ENCODE results near the gene NELFCD.
A peak's percentile ranks its signal among the peaks of the same experiment; 100 is the strongest.
"Not testable (repeated sequence)": the region's sequence is repeated elsewhere in the genome, so short reads cannot be mapped to it uniquely, and the experiment has no call there.

The NELFCD gene

GRCh38 chr20:59023616-59024015, 42.6 kb downstream of the NELFCD start:
- DNase-seq (ENCODE audit: low read depth in 4 of 4, low spot score in 1 of 4) = no peak

DNA sequence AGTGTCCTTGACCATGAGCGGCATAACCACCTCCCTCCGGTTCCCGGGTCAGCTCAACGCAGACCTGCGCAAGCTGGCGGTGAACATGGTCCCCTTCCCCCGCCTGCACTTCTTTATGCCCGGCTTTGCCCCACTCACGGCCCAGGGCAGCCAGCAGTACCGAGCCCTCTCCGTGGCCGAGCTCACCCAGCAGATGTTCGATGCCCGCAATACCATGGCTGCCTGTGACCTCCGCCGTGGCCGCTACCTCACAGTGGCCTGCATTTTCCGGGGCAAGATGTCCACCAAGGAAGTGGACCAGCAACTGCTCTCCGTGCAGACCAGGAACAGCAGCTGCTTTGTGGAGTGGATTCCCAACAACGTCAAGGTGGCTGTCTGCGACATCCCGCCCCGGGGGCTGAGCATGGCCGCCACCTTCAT, 43.1 kb downstream of the NELFCD start:
- no peak for DNase-seq (ENCODE audit: low read depth in 4 of 4, low spot score in 1 of 4)

GRCh38 chr20:59025086-59025485, 44.0 kb downstream of the NELFCD start:
- DNase-seq (ENCODE audit: low read depth in 4 of 4, low spot score in 1 of 4) = no peak

- DNase-seq (ENCODE audit: low read depth in 4 of 4, low spot score in 1 of 4) = no peak
These were observed 44.5 kb downstream of the NELFCD start for GRCh38 chr20:59025511-59025910.

DNA sequence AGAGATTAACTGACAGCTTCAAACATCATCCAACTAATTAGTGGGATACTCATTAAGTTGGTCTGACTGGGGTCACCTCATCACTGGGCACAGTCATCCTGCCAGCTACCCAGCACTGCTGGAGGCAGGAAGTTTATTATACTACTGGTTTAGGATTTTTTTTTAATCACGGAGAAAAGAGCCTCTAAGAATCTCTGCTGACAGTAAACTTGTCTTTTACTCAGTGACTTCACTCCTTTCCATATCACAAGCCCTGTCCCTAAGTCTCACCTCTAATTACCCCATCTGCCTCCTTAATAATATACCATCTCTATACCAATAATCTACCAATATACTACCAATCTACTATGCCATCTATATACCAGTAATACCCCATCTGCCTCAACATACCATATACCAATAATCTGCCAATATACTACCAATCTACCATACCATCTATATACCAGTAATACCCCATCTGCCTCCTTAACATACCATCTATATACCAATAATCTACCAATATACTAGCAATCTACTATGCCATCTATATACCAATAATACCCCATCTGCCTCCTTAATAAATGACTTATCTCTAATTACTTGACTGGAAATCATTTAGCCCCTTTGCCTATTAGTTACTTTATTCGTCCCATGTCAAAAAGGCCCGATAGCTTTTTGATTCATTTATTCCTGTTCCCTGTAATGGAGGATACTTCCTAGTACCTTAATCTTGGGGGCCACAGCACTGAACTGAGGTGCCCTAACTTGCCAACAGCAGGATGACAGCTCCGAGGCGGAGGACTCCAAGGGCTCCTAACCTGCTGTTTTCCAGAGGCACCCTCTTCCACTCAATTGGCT, 46.1 kb downstream of the NELFCD start:
- no peak for DNase-seq (ENCODE audit: low read depth in 4 of 4, low spot score in 1 of 4)

DNA sequence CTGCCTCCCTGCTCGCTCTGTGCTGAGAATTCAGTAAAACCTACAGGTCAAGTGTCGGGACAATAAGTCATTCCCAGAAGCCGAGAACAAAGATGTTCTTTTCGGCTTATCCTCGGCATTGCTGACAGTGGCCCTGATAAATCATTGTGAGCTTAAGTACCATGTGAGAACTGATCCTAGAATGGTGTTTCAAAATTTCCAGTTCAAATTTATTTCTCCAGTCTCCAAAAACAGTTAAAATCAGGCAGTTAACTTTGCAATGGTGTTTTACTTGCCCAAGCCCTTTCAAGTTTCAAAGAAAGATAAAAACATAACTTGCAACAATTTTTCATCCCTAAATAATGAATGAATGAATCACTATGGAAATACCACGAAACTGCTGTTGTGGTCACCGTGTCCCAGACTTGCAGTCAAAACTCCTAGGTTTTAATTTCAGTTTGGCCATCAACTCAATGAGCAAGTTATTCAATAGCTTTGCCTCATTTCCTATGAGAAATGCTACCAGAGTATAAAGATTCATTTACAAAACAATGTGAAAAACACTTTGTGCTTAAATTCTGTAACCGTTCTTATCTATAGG, 46.8 kb downstream of the NELFCD start:
- no peak for DNase-seq (ENCODE audit: low read depth in 4 of 4, low spot score in 1 of 4)

DNA sequence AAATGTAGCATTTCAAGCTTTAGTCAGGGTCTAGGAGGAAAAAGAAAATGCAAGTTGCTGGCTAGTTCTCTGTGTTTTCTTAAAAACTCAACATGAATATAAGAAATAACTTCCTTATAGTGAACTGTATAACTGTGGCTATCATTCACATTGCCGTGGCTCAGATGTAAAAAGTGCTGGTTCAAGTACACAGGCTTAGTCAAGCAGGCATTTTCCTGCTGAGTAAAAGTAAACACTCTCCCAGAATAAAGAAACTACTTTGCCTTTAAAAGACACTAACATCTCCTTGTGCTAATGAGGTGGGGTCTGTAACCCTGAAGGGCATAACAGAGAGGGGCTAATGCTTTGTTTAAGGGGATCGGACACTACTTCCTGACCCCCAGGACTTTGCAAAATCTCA, 47.8 kb downstream of the NELFCD start:
- DNase-seq (ENCODE audit: low read depth in 4 of 4, low spot score in 1 of 4) = no peak

- DNase-seq (ENCODE audit: low read depth in 4 of 4, low spot score in 1 of 4) = no peak
These were observed 50.0 kb downstream of the NELFCD start for GRCh38 chr20:59030911-59031563.

DNA sequence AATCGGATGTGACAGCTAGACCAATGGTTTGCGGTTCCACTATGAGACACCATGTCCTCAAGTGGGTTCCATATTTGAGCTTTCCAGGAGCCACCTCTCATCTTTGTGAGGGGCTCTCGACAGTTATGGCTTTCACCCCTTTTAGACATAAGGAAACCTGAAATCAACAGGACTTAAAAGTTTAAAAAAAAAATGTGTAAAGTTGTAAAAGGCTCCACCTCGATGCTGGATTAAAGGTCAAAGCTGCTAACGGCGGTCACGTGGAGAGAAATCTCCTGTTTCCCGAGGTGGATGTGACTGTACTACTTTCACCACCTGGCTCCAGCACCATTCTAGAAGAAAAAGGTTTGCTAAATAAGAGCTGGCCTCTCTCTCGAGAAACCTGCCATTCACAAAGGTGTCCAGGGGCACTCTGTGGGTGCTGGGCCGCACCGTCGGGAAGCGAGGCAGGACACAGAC, 50.5 kb downstream of the NELFCD start:
- DNase-seq (ENCODE audit: low read depth in 4 of 4, low spot score in 1 of 4) = no peak

GRCh38 chr20:59032023-59032712, 51.1 kb downstream of the NELFCD start, which contains the start of gene ATP5F1E:
Gene ATP5F1E, minus strand, starts transcription at chr20:59032335. Its CDS starts 84 bp downstream, at chr20:59032251.
- DNase-seq (ENCODE audit: low read depth in 4 of 4, low spot score in 1 of 4) = peak; percentile 89 to 95 (median 90)

- no peak for DNase-seq (ENCODE audit: low read depth in 4 of 4, low spot score in 1 of 4)
These were observed 51.6 kb downstream of the NELFCD start for GRCh38 chr20:59032713-59033059.

- DNase-seq (ENCODE audit: low read depth in 4 of 4, low spot score in 1 of 4) = no peak
These were observed 52.0 kb downstream of the NELFCD start for GRCh38 chr20:59033093-59033492.

DNA sequence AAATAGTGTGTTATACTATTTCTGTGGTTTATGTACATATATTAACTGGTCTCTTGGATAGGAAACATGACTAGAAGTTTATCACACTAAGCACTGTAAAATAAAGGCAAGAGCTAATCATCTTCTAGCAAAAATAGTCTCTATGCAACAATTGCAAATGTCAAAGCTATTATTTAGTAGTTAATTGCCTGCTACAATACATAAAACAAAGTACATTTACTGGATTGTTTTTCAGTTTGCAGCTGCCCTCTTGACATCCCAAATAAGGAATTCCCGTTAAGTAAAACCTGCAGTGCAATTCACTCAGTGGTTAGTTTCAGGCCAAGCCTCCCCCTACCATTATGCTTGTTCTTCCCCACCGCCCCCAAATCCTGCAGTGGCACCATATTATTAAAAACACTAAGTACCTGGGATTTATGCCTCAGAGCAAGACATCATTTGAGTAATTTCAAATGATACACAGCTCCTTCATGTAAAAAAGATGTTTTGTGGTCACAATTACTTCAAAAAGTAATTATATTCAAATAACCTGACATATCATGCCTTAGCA, 52.6 kb downstream of the NELFCD start:
- no peak for DNase-seq (ENCODE audit: low read depth in 4 of 4, low spot score in 1 of 4)

DNA sequence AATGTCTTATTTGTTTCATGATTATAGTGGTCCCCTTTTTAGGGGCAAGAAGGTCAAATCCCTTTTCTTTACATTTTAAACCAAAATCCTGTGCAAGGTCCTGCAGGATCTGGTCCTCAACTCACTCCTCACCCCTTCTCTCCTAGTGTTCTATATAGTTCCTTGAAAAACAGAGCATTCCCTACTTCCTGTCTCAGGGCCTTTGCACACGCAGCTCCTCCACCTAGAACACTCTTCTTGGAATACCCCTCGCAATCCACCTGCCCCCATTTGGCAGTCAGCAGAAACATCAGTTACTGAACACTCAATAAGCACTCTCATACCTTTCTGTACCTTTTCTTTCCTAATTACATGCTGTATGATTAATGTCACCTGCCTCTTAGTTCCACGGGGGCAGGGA, 54.3 kb downstream of the NELFCD start:
- DNase-seq (ENCODE audit: low read depth in 4 of 4, low spot score in 1 of 4) = no peak

DNA sequence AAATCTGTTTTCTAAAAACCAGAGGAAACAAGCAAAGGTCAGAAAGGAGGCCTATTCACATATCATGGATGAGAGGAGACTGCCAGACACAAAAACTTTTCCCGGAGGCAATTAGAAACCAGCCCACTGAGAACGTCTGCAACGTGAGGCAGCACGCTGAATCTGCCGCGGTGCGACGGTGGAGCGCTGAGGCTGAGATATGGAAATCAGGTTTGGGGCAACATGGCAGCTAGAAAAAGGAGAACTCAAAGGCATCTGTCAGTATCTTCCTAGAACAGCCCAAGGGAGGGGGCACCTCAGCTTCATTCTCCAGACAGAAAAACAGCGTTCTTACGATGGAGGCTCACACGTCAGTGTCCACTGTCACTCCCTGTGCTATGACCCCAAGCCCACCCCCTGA, 56.3 kb downstream of the NELFCD start:
- DNase-seq (ENCODE audit: low read depth in 4 of 4, low spot score in 1 of 4) = no peak

DNA sequence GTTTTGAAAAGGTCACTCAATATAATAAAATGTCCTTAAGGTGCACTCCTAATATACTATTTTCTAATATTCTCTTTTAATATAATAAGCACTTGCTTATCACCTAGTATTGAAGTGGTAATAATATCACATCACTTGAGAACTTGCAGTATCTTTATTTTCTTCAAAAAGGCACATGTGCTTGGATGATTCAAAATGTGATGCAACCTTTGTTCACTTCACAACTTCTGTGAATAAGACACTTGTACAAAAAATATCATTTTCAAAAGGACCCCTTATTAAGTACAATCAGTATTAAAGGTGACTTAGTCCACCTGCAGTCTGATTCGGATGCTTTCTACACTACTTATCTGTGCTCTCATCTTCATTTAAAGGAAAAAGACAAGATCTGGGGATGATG, 58.2 kb downstream of the NELFCD start:
- DNase-seq (ENCODE audit: low read depth in 4 of 4, low spot score in 1 of 4) = no peak

- DNase-seq (ENCODE audit: low read depth in 4 of 4, low spot score in 1 of 4) = no peak
These were observed 59.6 kb downstream of the NELFCD start for GRCh38 chr20:59040667-59041066.

DNA sequence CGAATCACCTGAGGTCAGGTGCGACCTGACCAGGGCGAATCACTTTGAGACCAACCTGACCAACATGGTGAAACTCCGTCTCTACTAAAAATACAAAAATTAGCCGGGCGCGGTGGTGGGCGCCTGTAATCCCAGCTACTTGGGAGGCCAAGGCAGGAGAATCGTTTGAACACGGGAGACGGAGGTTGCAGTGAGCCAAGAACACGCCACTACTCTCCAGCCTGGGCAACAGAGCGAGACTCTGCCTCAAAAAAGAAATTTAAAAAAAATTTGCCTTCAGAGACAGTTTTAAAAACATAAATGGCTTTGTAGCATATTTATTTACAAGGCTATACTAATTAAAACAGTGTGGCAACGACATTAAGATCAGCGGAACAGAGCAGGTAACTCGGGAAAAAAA, 60.4 kb downstream of the NELFCD start:
- not testable (repeated sequence) for DNase-seq (ENCODE audit: low read depth in 4 of 4, low spot score in 1 of 4)

- no peak for DNase-seq (ENCODE audit: low read depth in 4 of 4, low spot score in 1 of 4)
These were observed 61.2 kb downstream of the NELFCD start, which contains the start of gene PRELID3B for GRCh38 chr20:59042151-59042795. Gene PRELID3B, minus strand, starts transcription at chr20:59042786. Its CDS starts 56 bp downstream, at chr20:59042730.

GRCh38 chr20:59042796-59043631, 62.0 kb downstream of the NELFCD start:
- DNase-seq (ENCODE audit: low read depth in 4 of 4, low spot score in 1 of 4) = peak; percentile 81 to 94 (median 92)
